Measurements from ENCODE around the gene TRIO.

Gene TRIO

DNA sequence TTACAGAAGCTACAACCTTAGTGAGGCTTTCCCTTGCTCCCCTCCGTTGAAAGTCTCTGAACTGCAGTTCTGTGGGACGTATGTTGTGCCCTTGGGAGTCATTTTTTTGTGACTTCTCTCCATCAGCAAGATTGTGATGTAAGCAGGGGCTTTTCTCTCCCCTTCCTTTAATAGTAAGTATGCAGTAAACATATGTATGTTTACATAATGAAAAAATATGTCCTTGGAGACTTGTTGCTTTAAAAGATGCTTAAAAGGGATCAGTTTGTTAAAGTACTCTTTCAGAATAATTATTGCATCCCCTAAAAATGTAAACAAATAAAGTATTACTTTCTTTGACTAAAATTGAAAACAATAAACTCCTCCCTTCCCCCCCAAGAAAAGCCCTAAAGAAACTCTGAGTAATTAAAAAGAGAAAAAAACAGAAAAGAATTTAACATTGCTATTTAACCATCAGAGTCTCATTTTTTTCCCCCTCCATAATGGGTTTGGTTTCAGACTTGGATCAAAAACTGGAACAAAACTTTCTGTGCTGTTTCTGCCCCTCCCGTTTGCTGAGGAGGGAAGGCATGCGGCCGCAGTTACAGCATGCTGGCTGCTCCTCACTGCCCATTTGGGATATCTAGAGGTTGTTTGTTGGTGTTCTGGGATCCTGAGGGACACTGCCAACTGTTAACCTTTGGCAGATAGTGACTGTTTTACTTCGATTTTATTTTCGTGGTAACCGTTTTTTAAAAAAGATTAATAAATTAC, 40.2 kb downstream of the TRIO start:
- Histone ChIP-seq H3K4me1 (ENCODE audit: control insufficient read depth in 1 of 2, insufficient read depth in 2 of 2, low read length in 2 of 2) (peaks cover 0 to 4% of the 10 kb centered on the region in 2 donors), H3K4me3 (ENCODE audit: low read depth in 1 of 2, low read length in 2 of 2) (no peak overlapping the region), H3K9me3 (ENCODE audit: control insufficient read depth in 1 of 2, low read length in 2 of 2) (no peaks in the 10 kb centered on the region), H3K9ac (ENCODE audit: low read depth in 1 of 2, low read length in 2 of 2) (peak overlapping the region in 1 of 2 donors; percentile 16), H3K36me3 (ENCODE audit: control insufficient read depth in 1 of 2, insufficient read depth in 2 of 2, low read length in 2 of 2) (no peaks in the 10 kb centered on the region), H3K27ac (ENCODE audit: low read depth, low read length) (no peak overlapping the region), H3K27me3 (ENCODE audit: control insufficient read depth in 1 of 2, insufficient read depth in 2 of 2, low read length in 2 of 2) (no peaks in the 10 kb centered on the region)

DNA sequence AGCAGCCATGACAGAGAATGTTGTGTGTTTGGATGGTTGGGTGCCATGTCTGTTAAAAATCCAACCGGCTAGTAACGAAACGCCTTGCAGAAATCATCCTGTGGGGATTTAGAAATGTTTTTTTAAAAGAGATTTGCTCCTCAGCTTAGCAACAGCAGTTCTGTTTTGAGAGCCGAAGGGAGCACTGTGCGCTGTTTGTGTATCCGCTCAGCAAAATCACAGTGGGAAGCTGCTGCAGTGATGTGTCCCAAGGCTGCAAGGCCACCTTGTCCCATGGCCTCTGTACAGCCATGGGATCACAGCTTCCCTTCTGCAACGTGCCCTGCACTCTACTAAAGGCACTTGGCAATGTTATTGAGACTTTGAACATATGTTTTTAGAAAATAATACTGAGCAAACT, 40.9 kb downstream of the TRIO start:
- Histone ChIP-seq H3K27me3 (ENCODE audit: control insufficient read depth in 1 of 2, insufficient read depth in 2 of 2, low read length in 2 of 2) (no peaks in the 10 kb centered on the region), H3K36me3 (ENCODE audit: control insufficient read depth in 1 of 2, insufficient read depth in 2 of 2, low read length in 2 of 2) (no peaks in the 10 kb centered on the region), H3K4me1 (ENCODE audit: control insufficient read depth in 1 of 2, insufficient read depth in 2 of 2, low read length in 2 of 2) (peaks cover 0 to 4% of the 10 kb centered on the region in 2 donors), H3K9me3 (ENCODE audit: control insufficient read depth in 1 of 2, low read length in 2 of 2) (no peaks in the 10 kb centered on the region), H3K4me3 (ENCODE audit: low read depth in 1 of 2, low read length in 2 of 2) (no peak overlapping the region), H3K9ac (ENCODE audit: low read depth in 1 of 2, low read length in 2 of 2) (no peak overlapping the region), H3K27ac (ENCODE audit: low read depth, low read length) (no peak overlapping the region)

DNA sequence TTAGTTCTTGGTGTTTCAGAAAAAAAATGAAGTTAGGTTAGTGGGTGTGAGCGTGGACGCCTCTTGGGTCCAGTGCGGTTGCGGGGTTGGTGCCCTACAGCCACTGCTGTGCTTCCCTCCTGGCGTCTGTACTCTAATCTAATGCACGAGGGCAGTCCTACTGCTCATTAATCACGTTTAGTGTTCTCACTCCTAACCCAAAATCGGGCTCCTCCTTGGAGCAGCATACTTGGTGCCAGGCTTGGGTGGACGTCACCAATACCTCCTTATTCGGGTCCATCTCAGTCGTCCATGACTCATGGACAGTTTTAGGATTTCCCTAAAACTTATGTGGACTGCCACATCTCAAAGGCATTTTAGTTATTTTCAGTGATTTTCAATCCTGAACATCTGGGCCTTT, 41.6 kb downstream of the TRIO start:
- H3K9ac ChIP-seq (ENCODE audit: low read depth in 1 of 2, low read length in 2 of 2), result no peak overlapping the region
- H3K4me1 ChIP-seq (ENCODE audit: control insufficient read depth in 1 of 2, insufficient read depth in 2 of 2, low read length in 2 of 2), result peaks cover 0 to 4% of the 10 kb centered on the region in 2 donors
- no peaks in the 10 kb centered on the region for H3K27me3 ChIP-seq (ENCODE audit: control insufficient read depth in 1 of 2, insufficient read depth in 2 of 2, low read length in 2 of 2)
- no peaks in the 10 kb centered on the region for H3K36me3 ChIP-seq (ENCODE audit: control insufficient read depth in 1 of 2, insufficient read depth in 2 of 2, low read length in 2 of 2)
- H3K4me3 ChIP-seq (ENCODE audit: low read depth in 1 of 2, low read length in 2 of 2), result no peak overlapping the region
- H3K9me3 ChIP-seq (ENCODE audit: control insufficient read depth in 1 of 2, low read length in 2 of 2), result no peaks in the 10 kb centered on the region
- peak overlapping the region; percentile 76 for H3K27ac ChIP-seq (ENCODE audit: low read depth, low read length)

DNA sequence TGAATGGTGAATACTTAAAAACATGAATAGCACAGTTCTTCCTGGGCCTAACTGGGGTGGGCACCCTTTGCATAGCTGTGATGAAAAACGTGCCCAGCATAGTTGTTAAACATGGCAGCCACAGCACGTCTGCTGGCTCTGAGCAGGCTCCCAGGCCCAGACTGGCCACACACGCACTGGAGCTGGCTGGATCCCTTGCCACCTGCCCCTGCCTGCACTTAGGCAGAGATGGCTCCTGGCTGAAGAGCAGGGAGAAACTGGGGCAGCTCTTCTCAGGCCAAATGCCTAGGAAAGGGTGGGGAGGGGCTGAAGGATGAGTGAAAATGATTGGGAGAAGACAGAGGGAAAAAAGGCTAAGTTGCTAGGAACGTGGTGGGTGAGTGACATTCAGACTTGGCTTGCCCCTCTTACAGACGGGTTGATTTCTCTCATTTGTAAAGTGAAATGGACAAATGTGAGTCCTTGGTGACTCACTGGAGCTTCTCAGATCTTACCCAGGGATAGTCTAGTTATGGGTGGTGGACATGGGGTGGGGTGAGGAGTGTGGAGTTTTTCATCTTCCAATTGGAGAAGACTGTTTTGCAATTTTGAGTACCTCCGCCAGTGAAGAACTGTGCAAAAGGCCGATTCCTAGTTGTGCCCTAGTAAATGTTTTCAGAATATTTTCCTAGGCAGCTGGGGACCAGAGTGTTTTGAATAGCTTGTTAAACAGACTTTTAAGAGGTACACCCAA, 42.4 kb downstream of the TRIO start:
- Histone ChIP-seq H3K4me3 (ENCODE audit: low read depth in 1 of 2, low read length in 2 of 2) (no peak overlapping the region), H3K27me3 (ENCODE audit: control insufficient read depth in 1 of 2, insufficient read depth in 2 of 2, low read length in 2 of 2) (no peaks in the 10 kb centered on the region), H3K9ac (ENCODE audit: low read depth in 1 of 2, low read length in 2 of 2) (no peak overlapping the region), H3K27ac (ENCODE audit: low read depth, low read length) (peak overlapping the region; percentile 76), H3K36me3 (ENCODE audit: control insufficient read depth in 1 of 2, insufficient read depth in 2 of 2, low read length in 2 of 2) (no peaks in the 10 kb centered on the region), H3K9me3 (ENCODE audit: control insufficient read depth in 1 of 2, low read length in 2 of 2) (no peaks in the 10 kb centered on the region), H3K4me1 (ENCODE audit: control insufficient read depth in 1 of 2, insufficient read depth in 2 of 2, low read length in 2 of 2) (peaks cover 2 to 4% of the 10 kb centered on the region in 2 donors)

DNA sequence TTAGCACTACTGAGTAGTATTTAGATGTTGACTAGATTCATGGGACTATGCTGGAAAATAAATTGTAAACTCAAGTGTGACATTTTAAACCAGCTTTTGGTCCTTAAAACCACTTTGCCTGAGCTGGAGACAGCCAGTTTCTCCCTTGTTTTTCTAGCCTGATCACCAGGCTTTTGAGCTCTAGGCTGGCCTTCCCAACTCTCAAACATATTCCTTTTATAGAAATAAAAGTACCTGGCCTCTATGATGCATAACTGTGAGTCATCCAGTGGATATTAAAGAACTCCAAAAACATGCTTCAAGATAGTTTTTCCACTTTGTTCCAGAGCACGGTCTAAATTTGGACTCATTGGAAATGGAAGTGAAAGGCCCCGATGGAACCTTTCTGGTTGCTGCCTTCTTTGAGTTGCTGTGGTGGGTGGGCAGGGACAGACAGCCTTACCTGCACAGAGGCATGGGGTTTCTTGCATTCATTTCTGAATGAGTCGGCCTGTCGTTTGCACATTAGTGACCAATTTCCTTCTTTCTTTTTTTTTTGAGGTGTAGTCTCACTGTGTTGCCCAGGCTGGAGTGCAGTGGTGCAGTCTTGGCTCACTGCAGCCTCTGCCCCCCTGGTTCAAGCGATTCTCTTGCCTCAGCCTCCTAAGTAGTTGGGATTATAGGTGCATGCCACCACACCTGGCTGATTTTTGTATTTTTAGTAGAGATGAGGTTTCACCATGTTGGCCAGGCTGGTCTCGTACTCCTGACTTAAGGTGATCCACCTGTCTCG, 43.1 kb downstream of the TRIO start:
- Histone ChIP-seq H3K4me1 (ENCODE audit: control insufficient read depth in 1 of 2, insufficient read depth in 2 of 2, low read length in 2 of 2) (peaks cover 8% of the 10 kb centered on the region in 2 donors), H3K4me3 (ENCODE audit: low read depth in 1 of 2, low read length in 2 of 2) (no peak overlapping the region), H3K27ac (ENCODE audit: low read depth, low read length) (no peak overlapping the region), H3K9ac (ENCODE audit: low read depth in 1 of 2, low read length in 2 of 2) (no peak overlapping the region), H3K27me3 (ENCODE audit: control insufficient read depth in 1 of 2, insufficient read depth in 2 of 2, low read length in 2 of 2) (no peaks in the 10 kb centered on the region), H3K9me3 (ENCODE audit: control insufficient read depth in 1 of 2, low read length in 2 of 2) (no peaks in the 10 kb centered on the region), H3K36me3 (ENCODE audit: control insufficient read depth in 1 of 2, insufficient read depth in 2 of 2, low read length in 2 of 2) (no peaks in the 10 kb centered on the region)

DNA sequence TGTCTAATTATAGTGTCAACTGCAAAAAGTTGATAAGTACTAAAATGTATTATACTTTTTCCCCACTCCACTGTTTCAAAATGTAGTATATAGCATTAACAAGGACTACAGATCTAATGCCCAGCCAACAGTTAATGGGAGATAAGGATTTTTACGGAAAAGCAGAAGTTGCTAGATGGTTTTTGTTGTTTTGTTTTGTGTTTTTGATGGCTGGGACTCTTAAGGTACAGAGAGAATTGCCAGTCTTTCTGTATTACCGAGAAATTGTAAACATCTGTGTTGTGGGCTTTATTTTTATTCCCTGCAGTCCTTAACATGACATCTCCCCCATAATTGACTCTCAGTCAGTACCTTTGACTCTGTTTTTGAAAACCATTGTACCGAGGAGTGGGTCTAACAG, 44.0 kb downstream of the TRIO start:
- H3K4me1 ChIP-seq (ENCODE audit: control insufficient read depth in 1 of 2, insufficient read depth in 2 of 2, low read length in 2 of 2), result peaks cover 8% of the 10 kb centered on the region in 2 donors
- no peak overlapping the region for H3K27ac ChIP-seq (ENCODE audit: low read depth, low read length)

DNA sequence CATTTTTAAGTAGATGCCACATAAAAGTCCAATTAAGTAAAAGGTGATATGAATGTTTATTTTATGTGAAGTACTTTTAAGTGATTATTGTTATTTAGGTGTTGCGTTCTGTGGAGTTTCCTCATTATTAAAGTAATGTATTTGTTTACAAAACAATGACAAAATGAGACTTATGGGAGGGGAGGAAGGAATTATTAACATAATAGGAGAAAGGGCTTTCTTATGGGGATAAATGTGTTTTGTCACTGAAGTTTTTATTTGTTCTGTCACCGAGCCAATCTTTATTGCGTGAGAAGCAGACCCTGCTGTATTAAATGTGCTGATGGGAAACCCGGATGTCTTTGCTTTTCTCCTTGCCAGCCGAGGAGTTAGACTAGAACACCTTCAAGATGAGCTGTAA, 44.5 kb downstream of the TRIO start:
- Histone ChIP-seq H3K27ac (ENCODE audit: low read depth, low read length) (no peak overlapping the region), H3K27me3 (ENCODE audit: control insufficient read depth in 1 of 2, insufficient read depth in 2 of 2, low read length in 2 of 2) (no peaks in the 10 kb centered on the region), H3K4me3 (ENCODE audit: low read depth in 1 of 2, low read length in 2 of 2) (no peak overlapping the region), H3K4me1 (ENCODE audit: control insufficient read depth in 1 of 2, insufficient read depth in 2 of 2, low read length in 2 of 2) (peaks cover 8% of the 10 kb centered on the region in 2 donors), H3K9ac (ENCODE audit: low read depth in 1 of 2, low read length in 2 of 2) (no peak overlapping the region), H3K36me3 (ENCODE audit: control insufficient read depth in 1 of 2, insufficient read depth in 2 of 2, low read length in 2 of 2) (no peaks in the 10 kb centered on the region), H3K9me3 (ENCODE audit: control insufficient read depth in 1 of 2, low read length in 2 of 2) (no peaks in the 10 kb centered on the region)

More for the DNA sequence above, 44.0 kb downstream of the TRIO start:
- Histone ChIP-seq H3K9ac (ENCODE audit: low read depth in 1 of 2, low read length in 2 of 2) (no peak overlapping the region), H3K4me3 (ENCODE audit: low read depth in 1 of 2, low read length in 2 of 2) (no peak overlapping the region), H3K9me3 (ENCODE audit: control insufficient read depth in 1 of 2, low read length in 2 of 2) (no peaks in the 10 kb centered on the region), H3K27me3 (ENCODE audit: control insufficient read depth in 1 of 2, insufficient read depth in 2 of 2, low read length in 2 of 2) (no peaks in the 10 kb centered on the region), H3K36me3 (ENCODE audit: control insufficient read depth in 1 of 2, insufficient read depth in 2 of 2, low read length in 2 of 2) (no peaks in the 10 kb centered on the region)

DNA sequence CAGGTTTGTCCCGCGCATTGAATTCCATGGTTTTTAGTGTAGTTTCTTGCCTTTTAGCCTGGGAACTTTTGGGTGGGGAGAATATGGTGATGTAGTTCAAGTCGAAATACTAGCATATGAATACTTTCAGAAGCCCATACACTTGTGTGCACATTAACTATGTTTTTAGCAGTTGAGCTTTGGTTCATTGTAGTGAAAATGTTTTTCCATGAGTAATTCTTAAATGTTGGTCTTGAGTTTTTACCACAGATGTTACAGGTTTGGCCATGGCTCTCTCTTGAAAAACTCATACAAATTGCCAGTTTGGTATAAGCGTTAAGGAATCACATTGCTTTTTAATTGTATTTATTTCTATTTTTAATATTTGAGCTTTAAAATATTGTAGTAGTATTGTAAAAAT, 45.6 kb downstream of the TRIO start:
- H3K36me3 ChIP-seq (ENCODE audit: control insufficient read depth in 1 of 2, insufficient read depth in 2 of 2, low read length in 2 of 2), result no peaks in the 10 kb centered on the region
- no peaks in the 10 kb centered on the region for H3K27me3 ChIP-seq (ENCODE audit: control insufficient read depth in 1 of 2, insufficient read depth in 2 of 2, low read length in 2 of 2)
- H3K27ac ChIP-seq (ENCODE audit: low read depth, low read length), result no peak overlapping the region
- no peak overlapping the region for H3K9ac ChIP-seq (ENCODE audit: low read depth in 1 of 2, low read length in 2 of 2)
- H3K9me3 ChIP-seq (ENCODE audit: control insufficient read depth in 1 of 2, low read length in 2 of 2), result no peaks in the 10 kb centered on the region
- peaks cover 8% of the 10 kb centered on the region in 2 donors for H3K4me1 ChIP-seq (ENCODE audit: control insufficient read depth in 1 of 2, insufficient read depth in 2 of 2, low read length in 2 of 2)
- H3K4me3 ChIP-seq (ENCODE audit: low read depth in 1 of 2, low read length in 2 of 2), result no peak overlapping the region

DNA sequence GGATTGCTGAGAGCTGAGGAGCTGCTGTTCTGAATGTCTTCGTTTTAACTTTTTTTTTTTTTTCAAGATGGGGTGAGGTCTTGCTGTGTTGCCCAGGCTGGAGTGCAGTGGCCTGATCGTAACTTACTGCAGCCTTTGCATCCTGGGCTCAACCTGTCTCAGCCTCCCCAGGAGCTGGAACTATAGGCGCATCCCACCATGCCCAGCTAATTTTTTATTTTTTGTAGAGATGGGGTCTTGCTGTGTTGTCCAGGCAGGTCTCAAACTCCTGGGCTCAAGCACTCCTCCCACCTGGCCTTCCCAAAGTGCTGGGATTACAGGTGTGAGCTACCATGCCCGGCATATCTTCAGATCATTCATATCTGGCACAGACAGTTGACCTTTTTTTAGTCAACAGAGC, 46.5 kb downstream of the TRIO start:
- H3K27me3 ChIP-seq (ENCODE audit: control insufficient read depth in 1 of 2, insufficient read depth in 2 of 2, low read length in 2 of 2), result no peaks in the 10 kb centered on the region
- H3K4me3 ChIP-seq (ENCODE audit: low read depth in 1 of 2, low read length in 2 of 2), result no peak overlapping the region
- peaks cover 8% of the 10 kb centered on the region in 2 donors for H3K4me1 ChIP-seq (ENCODE audit: control insufficient read depth in 1 of 2, insufficient read depth in 2 of 2, low read length in 2 of 2)
- no peaks in the 10 kb centered on the region for H3K36me3 ChIP-seq (ENCODE audit: control insufficient read depth in 1 of 2, insufficient read depth in 2 of 2, low read length in 2 of 2)
- H3K9me3 ChIP-seq (ENCODE audit: control insufficient read depth in 1 of 2, low read length in 2 of 2), result no peaks in the 10 kb centered on the region
- peak overlapping the region; percentile 13 for H3K27ac ChIP-seq (ENCODE audit: low read depth, low read length)
- H3K9ac ChIP-seq (ENCODE audit: low read depth in 1 of 2, low read length in 2 of 2), result peak overlapping the region in 1 of 2 donors; percentile 11

Data from duodenal mucosa (tissue), 2 donors.